Mesodermal cell (in vitro differentiated cells): ENCODE measurements around the gene CAVIN1.
"Not testable (repeated sequence)": the region's sequence is repeated elsewhere in the genome, so short reads cannot be mapped to it uniquely, and the experiment has no call there.

ENCODE experiments used
- H3K27ac ChIP-seq: 2 replicates; pipeline ENCODE4 v1.7.0; 2013; ENCODE audit warnings: mild to moderate bottlenecking, low read depth, low read length, moderate library complexity; ENCODE audit not compliant: severe bottlenecking
- H3K36me3 ChIP-seq: 2 replicates; pipeline ENCODE4 v1.7.1; 2013; ENCODE audit warnings: mild to moderate bottlenecking, low read length, moderate library complexity; ENCODE audit not compliant: control insufficient read depth, insufficient read depth
- H3K4me1 ChIP-seq: one replicate; pipeline ENCODE4 v1.7.1; 2013; ENCODE audit warnings: mild to moderate bottlenecking, low read length; ENCODE audit not compliant: insufficient read depth, control insufficient read depth, poor library complexity, severe bottlenecking
- H3K4me3 ChIP-seq: 2 replicates; pipeline ENCODE4 v1.7.0; 2013; ENCODE audit warnings: low read length, control low read depth, mild to moderate bottlenecking; ENCODE audit not compliant: insufficient read depth, poor library complexity, severe bottlenecking; ENCODE audit errors: extremely low read depth
- H3K9me3 ChIP-seq: 2 replicates; pipeline ENCODE4 v1.7.1; 2013; ENCODE audit warnings: mild to moderate bottlenecking, low read length, moderate library complexity; ENCODE audit not compliant: control insufficient read depth
- WGBS, 2 experiments: methylation state at CpG; one replicate each; pipeline ENCODE4 v1.1.5; 2013; ENCODE audit warnings: missing lambda C conversion rate in 2 of 2; ENCODE audit not compliant: insufficient coverage in 2 of 2; 5-methylcytosine and 5-hydroxymethylcytosine counted together

CAVIN1 gene

GRCh38 chr17:42429726-42430447, 6.8 kb upstream of the CAVIN1 start:
- Histone ChIP-seq H3K9me3 (no peaks in the 10 kb centered on the region), H3K27ac (no peak overlapping the region), H3K4me3 (no peak overlapping the region), H3K4me1 (no peaks in the 10 kb centered on the region), H3K36me3 (no peaks in the 10 kb centered on the region)
- WGBS, 2 experiments, result 100% methylated on average over 1 of the region's 3 CpGs; no CpG with 5 or more reads in 1 of the 2 experiments

GRCh38 chr17:42428141-42428944, 5.3 kb upstream of the CAVIN1 start:
- peak overlapping the region; percentile 55 for H3K27ac ChIP-seq
- no peaks in the 10 kb centered on the region for H3K36me3 ChIP-seq
- WGBS, 2 experiments, result 65 to 75% methylated on average over 3 of the region's 4 CpGs

GRCh38 chr17:42424991-42425610, 2.0 kb upstream of the CAVIN1 start:
- H3K4me1 ChIP-seq, result peaks cover 8% of the 10 kb centered on the region
- no peaks in the 10 kb centered on the region for H3K9me3 ChIP-seq
- no peak overlapping the region for H3K4me3 ChIP-seq
- H3K36me3 ChIP-seq, result peaks cover 3% of the 10 kb centered on the region
- 67 to 100% methylated on average over 1 of the region's 4 CpGs for WGBS, 2 experiments
- no peak overlapping the region for H3K27ac ChIP-seq

More at GRCh38 chr17:42428141-42428944, 5.3 kb upstream of the CAVIN1 start:
- no peak overlapping the region for H3K4me3 ChIP-seq
- H3K4me1 ChIP-seq, result peaks cover 6% of the 10 kb centered on the region
- H3K9me3 ChIP-seq, result no peaks in the 10 kb centered on the region

- peaks cover 3% of the 10 kb centered on the region for H3K36me3 ChIP-seq
- peak overlapping the region; percentile 69 for H3K27ac ChIP-seq
- H3K4me1 ChIP-seq, result peaks cover 17% of the 10 kb centered on the region
- H3K4me3 ChIP-seq, result peak overlapping the region; percentile 95
- no peaks in the 10 kb centered on the region for H3K9me3 ChIP-seq
- WGBS, 2 experiments, result 78 to 83% methylated on average over 5 of the region's 11 CpGs
Observed at GRCh38 chr17:42423766-42424165, 710 bp upstream of the CAVIN1 start.

GRCh38 chr17:42422412-42422957, 571 bp downstream of the CAVIN1 start:
- Histone ChIP-seq H3K36me3 (peaks cover 8% of the 10 kb centered on the region), H3K4me3 (peak overlapping the region; percentile 95), H3K9me3 (no peaks in the 10 kb centered on the region), H3K27ac (peak overlapping the region; percentile 89), H3K4me1 (peaks cover 20% of the 10 kb centered on the region)
- WGBS, 2 experiments, result 0% methylated on average over 32 to 39 of the region's 44 CpGs

GRCh38 chr17:42421507-42422338, 1.3 kb downstream of the CAVIN1 start:
- H3K4me1 ChIP-seq, result peaks cover 20% of the 10 kb centered on the region
- peak overlapping the region; percentile 95 for H3K4me3 ChIP-seq
- H3K9me3 ChIP-seq, result no peaks in the 10 kb centered on the region
- peak overlapping the region; percentile 89 for H3K27ac ChIP-seq
- H3K36me3 ChIP-seq, result peaks cover 14% of the 10 kb centered on the region
- 1 to 2% methylated on average over 32 to 38 of the region's 59 CpGs for WGBS, 2 experiments

- Histone ChIP-seq H3K4me3 (peak overlapping the region; percentile 95), H3K4me1 (peaks cover 20% of the 10 kb centered on the region), H3K36me3 (peaks cover 18% of the 10 kb centered on the region), H3K9me3 (no peaks in the 10 kb centered on the region), H3K27ac (peak overlapping the region; percentile 89)
- no CpG with 5 or more reads among the region's 6 CpGs for WGBS, 2 experiments
Observed at GRCh38 chr17:42421136-42421506, 1.9 kb downstream of the CAVIN1 start.

GRCh38 chr17:42417981-42418380, 5.1 kb downstream of the CAVIN1 start:
- H3K36me3 ChIP-seq, result peaks cover 30% of the 10 kb centered on the region
- H3K27ac ChIP-seq, H3K4me3 ChIP-seq, H3K9me3 ChIP-seq: not testable (repeated sequence)
- WGBS, 2 experiments, result 88% methylated on average over 1 of the region's 5 CpGs; no CpG with 5 or more reads in 1 of the 2 experiments
- H3K4me1 ChIP-seq, result peaks cover 24% of the 10 kb centered on the region

GRCh38 chr17:42414704-42415409, 8.2 kb downstream of the CAVIN1 start:
- Histone ChIP-seq H3K36me3 (peaks cover 43% of the 10 kb centered on the region), H3K9me3 (no peaks in the 10 kb centered on the region), H3K27ac (no peak overlapping the region), H3K4me3 (no peak overlapping the region), H3K4me1 (peaks cover 25% of the 10 kb centered on the region)
- 83 to 100% methylated on average over 3 of the region's 7 CpGs for WGBS, 2 experiments
